GM20000 (cell line): ENCODE data around the gene PTCRA.
"Not testable (repeated sequence)": the region's sequence is repeated elsewhere in the genome, so short reads cannot be mapped to it uniquely, and the experiment has no call there.

Experiments
- DNase-seq: peaks from one replicate; pipeline ENCODE4 v3.0.0; 2012; ENCODE audit warnings: low spot score
- TF ChIP-seq, protein P1 (sequence below): IDR thresholded peaks from 2 replicates; pipeline ENCODE4 v1.5.1; 2012; ENCODE audit warnings: mild to moderate bottlenecking, control low read depth; ENCODE audit errors: extremely low read depth, missing control alignments

Gene PTCRA, protein sequence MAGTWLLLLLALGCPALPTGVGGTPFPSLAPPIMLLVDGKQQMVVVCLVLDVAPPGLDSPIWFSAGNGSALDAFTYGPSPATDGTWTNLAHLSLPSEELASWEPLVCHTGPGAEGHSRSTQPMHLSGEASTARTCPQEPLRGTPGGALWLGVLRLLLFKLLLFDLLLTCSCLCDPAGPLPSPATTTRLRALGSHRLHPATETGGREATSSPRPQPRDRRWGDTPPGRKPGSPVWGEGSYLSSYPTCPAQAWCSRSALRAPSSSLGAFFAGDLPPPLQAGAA

DNA sequence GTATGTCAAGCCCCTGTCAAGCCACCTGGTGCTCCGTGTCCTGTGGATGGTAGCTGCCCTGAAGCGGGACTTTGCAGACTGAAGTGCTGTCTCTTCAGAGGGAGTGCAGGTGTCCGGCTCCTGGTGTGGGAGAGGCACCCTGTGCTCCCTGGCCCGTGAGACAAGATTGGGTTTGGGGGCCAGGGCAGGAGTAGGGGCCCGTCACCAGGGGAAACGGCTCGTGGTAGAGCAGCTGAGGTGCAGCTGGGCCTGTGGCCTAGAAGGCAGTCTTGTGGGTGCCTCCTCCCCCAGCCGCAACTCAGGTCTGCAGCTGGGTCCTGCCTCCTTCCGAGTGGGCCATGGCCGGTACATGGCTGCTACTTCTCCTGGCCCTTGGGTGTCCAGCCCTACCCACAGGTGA is at the start of gene PTCRA:
Gene PTCRA (plus strand): TSS at position 322 of the 400 bp plus-strand sequence. CDS start 17 bp downstream, at position 339.
- TF ChIP-seq, protein P1, sequence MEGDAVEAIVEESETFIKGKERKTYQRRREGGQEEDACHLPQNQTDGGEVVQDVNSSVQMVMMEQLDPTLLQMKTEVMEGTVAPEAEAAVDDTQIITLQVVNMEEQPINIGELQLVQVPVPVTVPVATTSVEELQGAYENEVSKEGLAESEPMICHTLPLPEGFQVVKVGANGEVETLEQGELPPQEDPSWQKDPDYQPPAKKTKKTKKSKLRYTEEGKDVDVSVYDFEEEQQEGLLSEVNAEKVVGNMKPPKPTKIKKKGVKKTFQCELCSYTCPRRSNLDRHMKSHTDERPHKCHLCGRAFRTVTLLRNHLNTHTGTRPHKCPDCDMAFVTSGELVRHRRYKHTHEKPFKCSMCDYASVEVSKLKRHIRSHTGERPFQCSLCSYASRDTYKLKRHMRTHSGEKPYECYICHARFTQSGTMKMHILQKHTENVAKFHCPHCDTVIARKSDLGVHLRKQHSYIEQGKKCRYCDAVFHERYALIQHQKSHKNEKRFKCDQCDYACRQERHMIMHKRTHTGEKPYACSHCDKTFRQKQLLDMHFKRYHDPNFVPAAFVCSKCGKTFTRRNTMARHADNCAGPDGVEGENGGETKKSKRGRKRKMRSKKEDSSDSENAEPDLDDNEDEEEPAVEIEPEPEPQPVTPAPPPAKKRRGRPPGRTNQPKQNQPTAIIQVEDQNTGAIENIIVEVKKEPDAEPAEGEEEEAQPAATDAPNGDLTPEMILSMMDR, result no peak
- peak; percentile 56 for DNase-seq

DNA sequence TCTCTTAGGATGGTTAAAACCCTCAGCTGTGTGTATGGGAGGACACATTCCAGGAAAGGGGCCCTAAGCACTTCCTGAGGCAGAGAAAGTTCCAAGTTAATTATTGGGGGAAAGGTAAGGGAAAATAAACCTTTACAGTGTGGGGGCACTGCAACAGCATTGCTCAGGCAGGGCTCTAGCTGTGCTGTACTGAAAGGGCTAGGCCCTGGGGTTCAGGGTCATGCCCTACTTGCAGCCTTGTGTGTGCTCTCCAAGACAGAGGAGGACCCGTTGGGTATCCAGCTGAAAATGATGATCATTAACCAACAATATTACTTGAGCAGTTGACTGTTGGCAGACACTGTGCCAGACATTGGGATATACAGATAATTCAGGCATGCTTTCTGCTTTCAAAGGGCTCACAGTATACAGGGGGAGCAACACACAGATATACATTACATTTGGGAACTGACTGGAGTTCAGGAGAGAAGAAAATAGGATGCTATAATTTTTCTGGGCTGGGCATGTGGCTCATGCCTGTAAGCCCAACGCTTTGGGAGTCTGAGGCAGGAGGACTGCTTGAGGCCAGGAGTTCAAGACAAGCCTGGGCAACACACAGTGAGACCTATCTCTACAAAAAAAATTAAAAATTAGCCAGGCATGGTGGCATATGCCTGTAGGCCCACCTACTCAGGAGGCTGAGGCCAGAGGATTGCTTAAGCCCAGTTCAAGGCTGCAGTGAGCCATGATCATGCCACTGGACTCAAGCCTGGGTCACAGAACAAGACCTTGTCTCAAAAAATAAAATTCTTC is 45.5 kb upstream of the PTCRA start:
- no peak for DNase-seq
- TF ChIP-seq, protein P1, result no peak

DNA sequence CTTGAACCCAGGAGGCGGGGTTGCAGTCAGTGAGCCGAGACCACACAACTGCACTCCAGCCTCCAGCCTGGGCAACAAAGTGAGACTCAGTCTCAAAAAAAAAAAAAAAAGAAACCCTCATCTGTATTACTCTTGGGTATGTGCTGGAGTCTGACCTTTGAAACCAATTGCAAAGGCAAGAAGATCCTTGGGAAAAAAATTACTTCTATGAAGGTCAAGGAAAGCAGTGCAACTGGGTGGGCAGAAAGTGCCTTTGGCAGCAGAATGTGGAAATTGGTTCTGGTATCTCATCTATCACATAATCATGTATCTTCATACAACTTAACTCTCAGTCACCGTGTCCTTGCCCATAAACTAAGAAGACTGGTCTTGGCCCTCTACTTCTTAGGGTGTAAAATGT is 44.1 kb upstream of the PTCRA start:
- no peak for DNase-seq
- TF ChIP-seq, protein P1, result no peak

DNA sequence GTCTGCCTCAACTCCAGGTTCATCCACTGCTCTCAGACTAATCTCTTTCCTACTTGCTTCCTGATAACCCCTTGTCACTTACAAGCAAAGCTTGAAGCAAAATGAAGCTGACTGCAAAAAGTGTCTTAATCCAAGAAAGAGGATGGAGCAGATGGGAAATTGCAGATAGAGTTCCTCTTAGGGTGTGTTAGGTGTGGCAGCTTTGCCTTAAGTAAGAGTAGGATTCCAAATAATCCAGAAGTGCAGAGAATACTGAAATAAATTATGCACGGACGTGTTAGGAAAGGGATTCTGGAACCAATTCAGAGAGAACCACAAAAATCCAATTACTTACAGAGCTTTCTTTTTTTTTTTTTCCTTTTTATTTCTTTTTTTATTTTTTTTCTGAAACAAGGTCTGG is 42.5 kb upstream of the PTCRA start:
- TF ChIP-seq, protein P1, result no peak
- DNase-seq, result no peak

DNA sequence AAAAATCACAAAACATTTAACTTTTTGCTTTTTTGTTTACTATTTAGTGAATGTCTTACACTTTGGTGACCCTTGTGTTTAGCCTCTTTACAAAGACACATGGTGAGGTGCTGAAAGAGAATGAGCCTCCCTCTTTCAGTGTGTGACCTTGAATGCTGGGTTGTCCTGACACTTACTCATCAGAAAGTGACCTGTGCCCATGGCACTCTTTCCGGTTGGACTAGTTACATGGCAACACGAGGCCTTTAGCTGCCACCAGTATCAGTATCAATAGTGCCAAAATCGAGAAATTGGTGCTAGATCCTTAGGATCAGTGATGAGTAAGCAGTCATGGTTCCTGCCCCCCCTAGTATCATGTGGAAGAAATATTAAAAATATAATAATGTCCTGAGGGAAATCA is 38.2 kb upstream of the PTCRA start:
- TF ChIP-seq, protein P1, result no peak
- no peak for DNase-seq

DNA sequence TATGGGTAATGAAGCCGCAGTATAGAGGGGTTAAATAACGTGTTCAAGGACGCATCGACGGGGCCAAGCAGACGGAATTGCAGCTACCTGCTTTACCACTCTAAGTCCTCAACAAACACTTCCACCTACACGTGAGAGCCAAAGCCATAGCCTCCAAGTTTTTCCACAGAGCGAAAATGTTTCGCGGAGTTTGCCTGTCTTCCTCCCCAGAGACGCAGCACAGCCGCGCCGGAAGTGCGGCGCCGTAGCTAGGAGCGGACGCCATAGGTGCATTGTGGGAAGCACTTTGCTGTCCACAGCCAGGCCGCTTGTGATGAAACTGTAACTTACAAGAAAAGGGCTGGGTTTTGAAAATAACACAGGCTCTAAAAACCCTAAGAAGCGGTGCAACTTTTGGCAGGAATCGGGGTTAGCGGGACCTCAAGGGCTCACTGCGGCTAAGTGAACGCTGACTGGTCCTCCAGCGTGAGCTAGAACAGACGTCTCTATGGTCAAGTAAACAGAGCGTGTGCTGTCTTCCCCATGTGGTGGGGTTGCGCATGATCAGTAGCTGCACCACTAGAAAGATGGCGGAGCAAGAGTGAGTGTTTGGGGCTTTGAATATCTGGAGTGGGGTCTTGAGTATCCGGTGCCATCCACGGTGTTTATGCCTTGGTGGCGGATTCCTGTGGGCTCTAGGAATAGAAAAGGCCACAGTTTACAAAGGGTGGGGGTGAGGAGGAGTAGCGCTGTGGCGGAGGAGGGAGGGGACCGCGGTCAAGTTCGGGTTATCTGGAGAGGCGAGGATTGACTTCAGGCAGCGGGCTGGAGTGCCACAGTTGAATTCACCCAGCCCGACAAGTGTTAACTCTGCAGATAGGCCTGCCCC is 36.2 kb upstream of the PTCRA start, which contains the start of gene RPL7L1:
Gene RPL7L1 (plus strand): TSS at position 245 of the 868 bp plus-strand sequence. CDS start 295 bp downstream, at position 540.
- peak; percentile 75 for DNase-seq

DNA sequence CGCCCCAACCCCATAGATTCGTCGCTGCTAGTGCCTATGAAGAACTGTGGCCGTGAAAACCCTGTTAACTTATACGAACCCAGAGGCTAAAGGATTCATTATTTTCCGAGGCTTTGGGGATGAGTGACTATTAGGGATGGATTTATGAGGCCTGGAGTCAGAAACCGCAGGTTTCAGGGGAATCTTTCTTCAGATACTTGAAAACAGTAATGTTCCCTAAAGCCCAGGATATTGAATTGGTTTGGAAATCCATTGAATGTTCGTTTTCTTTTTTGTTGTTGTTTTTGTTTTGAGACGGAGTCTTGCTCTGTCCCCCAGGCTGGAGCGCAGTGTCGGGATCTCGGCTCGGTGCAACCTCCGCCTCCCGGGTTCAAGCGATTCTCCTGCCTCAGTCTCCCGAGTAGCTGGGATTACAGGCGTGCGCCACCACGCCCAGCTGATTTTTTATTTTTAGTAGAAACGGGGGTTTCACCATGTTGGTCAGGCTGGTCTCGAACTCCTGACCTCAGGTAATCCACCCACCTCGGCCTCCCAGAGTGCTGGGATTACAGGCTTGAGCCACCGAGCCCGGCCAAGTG is 35.5 kb upstream of the PTCRA start:
- DNase-seq, result not testable (repeated sequence)

More for the DNA sequence above, 36.2 kb upstream of the PTCRA start, which contains the start of gene RPL7L1:
- TF ChIP-seq, protein P1, result no peak

DNA sequence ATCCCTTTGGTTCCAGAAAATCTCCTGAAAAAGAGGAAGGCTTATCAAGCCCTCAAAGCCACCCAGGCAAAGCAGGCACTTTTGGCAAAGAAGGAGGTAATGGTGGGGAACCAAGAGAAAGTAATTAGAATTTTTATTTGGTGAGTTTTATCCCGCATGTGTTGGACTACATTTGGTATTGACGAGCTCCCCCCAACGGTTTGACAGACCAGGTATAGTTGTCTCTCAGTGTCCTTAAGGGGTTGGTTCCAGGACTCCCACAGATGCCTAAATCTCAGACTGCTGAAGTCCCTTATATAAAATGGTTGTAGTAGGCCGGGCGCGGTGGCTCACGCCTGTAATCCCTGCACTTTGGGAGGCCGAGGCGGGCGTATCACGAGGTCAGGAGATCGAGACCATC is 35.0 kb upstream of the PTCRA start:
- DNase-seq, result not testable (repeated sequence)
